Uterus (tissue), 4 donors: ENCODE measurements around the gene ACSF3. TPM values are rescaled to one million over a fixed set of nuclear protein-coding genes. Genes with fewer than 3 reads are reported as not detected.

ENCODE experiments used
- DNase-seq, 2 donors: peaks; one replicate each; pipeline ENCODE4 v3.0.0-alpha.2; 2019 to 2020
- H3K27ac ChIP-seq, 2 donors: fragments of 200-600 bp; sonication (generic); 1 replicate in 1 of 2; 2 replicates in 1 of 2; pipeline ENCODE4 v1.5.1; 2016 to 2018
- H3K27me3 ChIP-seq, 2 donors: fragments of 200-600 bp; sonication (generic); one replicate each; pipeline ENCODE4 v1.5.1; 2018 to 2019; ENCODE audit warnings: control low read depth in 1 of 2
- H3K36me3 ChIP-seq, 2 donors: fragments of 200-600 bp; sonication (generic); one replicate each; pipeline ENCODE4 v1.5.1; 2019; ENCODE audit warnings: control low read depth in 1 of 2
- H3K4me1 ChIP-seq, 2 donors: fragments of 200-600 bp; sonication (generic); one replicate each; pipeline ENCODE4 v1.5.1; 2018 to 2019; ENCODE audit warnings: control low read depth in 1 of 2
- H3K4me3 ChIP-seq, 2 donors: fragments of 200-600 bp; sonication (generic); 1 replicate in 1 of 2; 2 replicates in 1 of 2; pipeline ENCODE4 v1.5.1; 2018 to 2019; ENCODE audit warnings: mild to moderate bottlenecking in 1 of 2
- H3K9me3 ChIP-seq, 2 donors: fragments of 200-600 bp; sonication (generic); one replicate each; pipeline ENCODE4 v1.5.1; 2019; ENCODE audit warnings: control low read depth in 1 of 2
- POLR2A ChIP-seq, 2 donors: fragments of 450-650 bp; IDR thresholded peaks; one replicate each; pipeline ENCODE4 v1.6.1; 2016; ENCODE audit warnings: antibody characterized with exemption in 2 of 2, mild to moderate bottlenecking in 1 of 2, moderate library complexity in 1 of 2
- intact Hi-C: fragments of 100-400 bp; cut with DNase I; formaldehyde crosslinking; loops from one replicate; pipeline ENCODE4 v1.15.1; 2023; ENCODE audit warnings: low total_unique reads
- total RNA-seq, 4 donors: library from RNA; depleted of rRNA in 3 of 4; stranded (reverse); fragments of >200 nt in 3 of 4; gene quantifications; one replicate each; pipeline versions ENCODE4 v1.1.0 to v1.2.4, GENCODE V29; 2014 to 2023
- TF ChIP-seq, protein P1 (sequence below), 4 experiments: fragments of 200-600 bp in 2 of 4; fragments of 450-650 bp in 2 of 4; sonication (generic) in 2 of 4; IDR thresholded peaks; one replicate each; pipeline ENCODE4 v1.5.1; 2016 to 2019; ENCODE audit warnings: antibody characterized with exemption in 4 of 4, mild to moderate bottlenecking in 2 of 4, moderate library complexity in 1 of 4
- donor health status: DM: yes; HTN: yes; CAD: no.

Gene ACSF3
- total RNA-seq, 4 donors from 2014 or later = 7.4 to 39.0 (median 18.2) TPM

DNA sequence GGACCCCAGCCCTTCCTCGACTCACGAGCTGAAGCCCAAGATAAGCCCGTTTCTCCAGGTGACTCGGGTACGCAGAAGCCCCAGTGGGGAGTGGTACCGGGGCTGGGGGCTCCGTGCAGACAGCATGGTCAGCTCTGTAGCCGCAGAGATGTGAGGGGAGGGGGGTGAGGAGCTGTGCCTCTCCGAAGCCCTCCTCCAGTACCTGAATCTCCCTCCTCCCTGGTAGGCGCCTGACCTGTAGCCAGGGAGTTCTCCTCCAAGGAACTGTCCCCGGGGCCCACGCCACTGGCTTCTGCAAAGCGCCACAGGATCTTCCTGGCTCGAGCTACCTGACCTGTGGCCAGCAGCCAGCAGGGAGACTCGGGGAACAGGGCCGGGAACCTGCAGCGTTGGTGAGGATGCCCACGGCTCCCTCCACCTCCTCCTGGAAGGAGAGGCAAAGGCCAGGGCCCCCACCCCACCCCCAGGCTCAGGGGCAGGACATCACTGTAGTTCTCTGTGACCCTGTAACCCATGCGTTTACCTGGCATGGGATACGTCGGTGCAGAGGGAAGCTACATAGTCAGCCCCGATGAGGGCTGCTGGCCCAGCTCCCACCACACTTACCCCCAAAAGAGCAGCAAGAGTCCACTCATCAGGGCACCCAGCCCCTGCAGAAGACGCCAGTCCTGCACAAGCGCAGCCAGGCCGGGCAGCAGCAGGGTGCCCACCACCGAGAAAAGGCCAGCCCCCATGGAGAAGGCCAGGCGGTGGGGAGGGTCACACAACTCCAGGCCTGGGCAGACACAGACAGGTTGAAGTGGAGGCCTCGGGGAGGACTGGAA lies 105.0 kb downstream of the ACSF3 start:
- peaks cover 13 to 33% of the 10 kb centered on the region in 2 donors for H3K27me3 ChIP-seq
- TF ChIP-seq POLR2A (IDR thresholded peaks at IDR 0.05) = no peak
- TF ChIP-seq, protein P1, sequence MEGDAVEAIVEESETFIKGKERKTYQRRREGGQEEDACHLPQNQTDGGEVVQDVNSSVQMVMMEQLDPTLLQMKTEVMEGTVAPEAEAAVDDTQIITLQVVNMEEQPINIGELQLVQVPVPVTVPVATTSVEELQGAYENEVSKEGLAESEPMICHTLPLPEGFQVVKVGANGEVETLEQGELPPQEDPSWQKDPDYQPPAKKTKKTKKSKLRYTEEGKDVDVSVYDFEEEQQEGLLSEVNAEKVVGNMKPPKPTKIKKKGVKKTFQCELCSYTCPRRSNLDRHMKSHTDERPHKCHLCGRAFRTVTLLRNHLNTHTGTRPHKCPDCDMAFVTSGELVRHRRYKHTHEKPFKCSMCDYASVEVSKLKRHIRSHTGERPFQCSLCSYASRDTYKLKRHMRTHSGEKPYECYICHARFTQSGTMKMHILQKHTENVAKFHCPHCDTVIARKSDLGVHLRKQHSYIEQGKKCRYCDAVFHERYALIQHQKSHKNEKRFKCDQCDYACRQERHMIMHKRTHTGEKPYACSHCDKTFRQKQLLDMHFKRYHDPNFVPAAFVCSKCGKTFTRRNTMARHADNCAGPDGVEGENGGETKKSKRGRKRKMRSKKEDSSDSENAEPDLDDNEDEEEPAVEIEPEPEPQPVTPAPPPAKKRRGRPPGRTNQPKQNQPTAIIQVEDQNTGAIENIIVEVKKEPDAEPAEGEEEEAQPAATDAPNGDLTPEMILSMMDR (IDR thresholded peaks at IDR 0.05) = no peak
- intact Hi-C loops = no loop called here

DNA sequence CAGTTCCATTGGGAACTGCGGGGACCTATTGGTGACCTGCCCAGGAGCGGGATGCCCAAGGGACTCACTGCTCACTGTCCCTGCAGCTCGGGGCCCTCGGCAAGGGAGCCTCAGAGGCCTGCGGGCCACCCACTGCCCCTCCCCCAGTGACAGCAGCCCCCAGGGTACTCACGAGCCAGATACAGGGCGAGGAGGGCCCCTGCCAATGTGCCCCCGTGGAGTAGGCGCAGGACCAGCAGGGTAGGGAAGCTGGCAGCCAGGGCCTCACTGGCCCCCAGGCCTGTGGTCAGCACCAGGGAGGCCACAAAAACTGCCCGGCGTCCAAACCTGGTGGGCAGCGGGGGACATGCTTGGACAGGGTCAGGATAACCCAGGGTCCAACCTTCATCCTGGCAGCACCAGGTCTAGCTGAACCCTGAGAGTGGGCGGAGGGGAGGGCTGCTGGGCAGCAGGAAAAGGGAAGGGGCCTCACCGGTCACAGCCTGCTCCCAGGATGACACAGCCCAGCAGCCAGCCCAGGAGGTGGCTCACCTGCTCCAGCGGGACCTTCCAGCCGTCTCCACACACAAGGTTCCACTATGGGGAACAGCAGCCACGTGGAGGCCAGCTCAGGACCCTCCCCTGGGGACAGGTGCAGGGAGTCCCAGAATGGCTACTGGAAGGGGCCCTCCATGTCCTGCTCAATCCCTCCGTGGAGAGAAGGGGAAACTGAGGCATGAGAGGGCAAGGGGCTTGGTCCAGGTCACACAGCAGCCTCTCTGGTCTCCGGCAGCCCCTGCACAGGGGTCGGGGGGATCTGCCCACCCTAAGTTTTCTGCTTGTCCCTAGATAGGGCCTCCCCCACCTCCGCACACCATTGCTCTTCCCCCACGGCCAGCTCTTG lies 105.8 kb downstream of the ACSF3 start:
- no peaks in the 10 kb centered on the region for H3K9me3 ChIP-seq
- DNase-seq = no peak
- H3K4me1 ChIP-seq = peaks cover 0 to 16% of the 10 kb centered on the region in 2 donors
- H3K27ac ChIP-seq = no peak overlapping the region
- intact Hi-C loops = no loop called here
- H3K27me3 ChIP-seq = peaks cover 13 to 42% of the 10 kb centered on the region in 2 donors
- TF ChIP-seq, protein P1 (IDR thresholded peaks at IDR 0.05) = no peak
- no peak for TF ChIP-seq POLR2A (IDR thresholded peaks at IDR 0.05)
- no peaks in the 10 kb centered on the region for H3K36me3 ChIP-seq
- no peak overlapping the region for H3K4me3 ChIP-seq

More for the DNA sequence above, 105.0 kb downstream of the ACSF3 start:
- no peak for DNase-seq
- Histone ChIP-seq H3K9me3 (no peaks in the 10 kb centered on the region), H3K27ac (no peak overlapping the region), H3K4me1 (peaks cover 0 to 16% of the 10 kb centered on the region in 2 donors), H3K4me3 (no peak overlapping the region), H3K36me3 (no peaks in the 10 kb centered on the region)

DNA sequence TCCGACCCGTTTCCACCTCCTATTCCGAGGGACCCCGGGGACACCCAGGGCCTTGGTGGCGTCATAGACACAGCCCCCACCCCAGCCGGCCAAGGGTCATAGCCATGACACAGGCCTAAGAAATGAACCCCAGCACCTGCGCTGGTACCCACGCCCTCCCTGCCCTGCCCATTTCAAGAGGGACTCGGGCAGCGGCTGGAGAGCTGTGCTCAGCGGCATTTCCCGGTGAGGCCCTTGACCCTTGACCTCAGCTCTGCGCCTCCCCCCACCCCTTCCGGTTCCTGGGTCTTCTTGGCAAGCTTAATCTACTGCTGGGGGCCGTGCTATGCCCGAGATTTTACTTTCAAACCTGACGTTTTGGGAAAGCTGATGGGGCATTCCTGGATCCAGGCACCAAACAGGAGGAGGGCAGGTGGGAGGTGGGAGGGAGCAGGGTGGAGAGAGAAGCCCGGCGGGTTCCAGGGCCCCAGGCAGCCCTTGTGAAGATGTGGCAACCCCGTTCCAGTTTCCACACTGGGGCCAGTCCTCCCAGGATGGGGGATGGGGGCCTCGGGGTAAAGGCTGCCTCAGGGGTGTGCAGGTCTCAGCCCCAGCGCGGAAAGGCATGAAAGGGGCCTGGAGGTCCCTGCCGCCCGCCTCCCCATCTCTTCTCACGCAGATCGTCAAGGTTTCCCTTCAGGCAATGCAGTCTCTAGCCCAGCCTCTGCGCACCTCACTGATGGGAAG lies 106.6 kb downstream of the ACSF3 start, which contains the start of gene SLC22A31:
Gene SLC22A31, minus strand, starts transcription at position 414 of the 726 bp plus-strand sequence. Its CDS starts 36 bp downstream, at position 378.
- TF ChIP-seq, protein P1 (IDR thresholded peaks at IDR 0.05) = no peak
- no peak for TF ChIP-seq POLR2A (IDR thresholded peaks at IDR 0.05)
- H3K36me3 ChIP-seq = no peaks in the 10 kb centered on the region
- H3K27ac ChIP-seq = no peak within 1 kb of the TSS
- DNase-seq = no peak
- H3K4me1 ChIP-seq = peaks cover 0 to 16% of the 10 kb centered on the region in 2 donors
- H3K27me3 ChIP-seq = peaks cover 13 to 46% of the 10 kb centered on the region in 2 donors
- peak within 1 kb of the TSS in 1 of 2 donors; percentile 23 for H3K4me3 ChIP-seq
- no peaks in the 10 kb centered on the region for H3K9me3 ChIP-seq
- intact Hi-C loops = no loop called here

DNA sequence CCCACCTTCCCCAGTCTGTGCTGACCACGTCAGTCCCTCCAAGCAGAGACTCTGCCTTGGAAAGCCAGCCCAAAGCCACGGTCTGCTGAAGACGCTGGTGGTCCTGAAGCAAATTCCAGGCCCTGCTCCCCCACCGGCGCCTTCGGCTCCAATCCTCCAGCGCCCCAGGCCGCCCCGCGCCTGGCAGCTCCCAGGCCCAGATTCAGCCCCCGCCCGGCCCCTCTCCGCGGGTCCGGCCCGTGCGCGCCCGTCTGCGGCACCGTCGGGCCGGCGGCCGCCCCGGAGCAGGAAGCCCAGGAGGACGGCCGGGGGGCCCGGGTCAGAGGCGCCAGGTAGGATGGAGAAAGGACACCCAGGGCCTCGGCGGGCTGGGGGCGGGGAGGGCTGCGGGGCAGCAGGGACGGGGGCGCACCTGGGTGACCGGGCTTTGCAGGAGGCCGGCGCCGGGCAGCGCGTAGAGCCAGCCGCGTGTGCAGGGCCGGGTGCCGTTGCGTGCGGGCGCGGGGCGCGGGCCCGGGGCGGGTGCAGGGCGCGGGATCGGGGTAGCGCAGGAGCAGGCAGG lies 107.3 kb downstream of the ACSF3 start:
- Histone ChIP-seq H3K9me3 (no peaks in the 10 kb centered on the region), H3K4me3 (peak overlapping the region in 1 of 2 donors; percentile 23), H3K36me3 (no peaks in the 10 kb centered on the region), H3K27ac (no peak overlapping the region), H3K27me3 (peaks cover 13 to 46% of the 10 kb centered on the region in 2 donors), H3K4me1 (peaks cover 0 to 16% of the 10 kb centered on the region in 2 donors)
- no peak for DNase-seq
- intact Hi-C loops = no loop called here
- no peak for TF ChIP-seq POLR2A (IDR thresholded peaks at IDR 0.05)
- TF ChIP-seq, protein P1 (IDR thresholded peaks at IDR 0.05) = no peak
